ENCODE data around the gene GDI1. TPM values are rescaled to one million over a fixed set of nuclear protein-coding genes. Genes with fewer than 3 reads are reported as not detected.

GDI1 gene
- total and polyA plus RNA-seq, 9 of the 15 experiments (the other 6 are each of a cell fraction or from before 2014, with no cell fraction given) = 0.97 to 82.6 (median 37.5) TPM

- TF ChIP-seq, protein P1, sequence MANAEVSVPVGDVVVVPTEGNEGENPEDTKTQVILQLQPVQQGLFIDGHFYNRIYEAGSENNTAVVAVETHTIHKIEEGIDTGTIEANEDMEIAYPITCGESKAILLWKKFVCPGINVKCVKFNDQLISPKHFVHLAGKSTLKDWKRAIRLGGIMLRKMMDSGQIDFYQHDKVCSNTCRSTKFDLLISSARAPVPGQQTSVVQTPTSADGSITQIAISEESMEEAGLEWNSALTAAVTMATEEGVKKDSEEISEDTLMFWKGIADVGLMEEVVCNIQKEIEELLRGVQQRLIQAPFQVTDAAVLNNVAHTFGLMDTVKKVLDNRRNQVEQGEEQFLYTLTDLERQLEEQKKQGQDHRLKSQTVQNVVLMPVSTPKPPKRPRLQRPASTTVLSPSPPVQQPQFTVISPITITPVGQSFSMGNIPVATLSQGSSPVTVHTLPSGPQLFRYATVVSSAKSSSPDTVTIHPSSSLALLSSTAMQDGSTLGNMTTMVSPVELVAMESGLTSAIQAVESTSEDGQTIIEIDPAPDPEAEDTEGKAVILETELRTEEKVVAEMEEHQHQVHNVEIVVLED (CRISPR knock-in tag; IDR thresholded peaks at IDR 0.05) = peak; percentile 71; the same call in 1 of the 2 replicates
- TF ChIP-seq, protein P2, sequence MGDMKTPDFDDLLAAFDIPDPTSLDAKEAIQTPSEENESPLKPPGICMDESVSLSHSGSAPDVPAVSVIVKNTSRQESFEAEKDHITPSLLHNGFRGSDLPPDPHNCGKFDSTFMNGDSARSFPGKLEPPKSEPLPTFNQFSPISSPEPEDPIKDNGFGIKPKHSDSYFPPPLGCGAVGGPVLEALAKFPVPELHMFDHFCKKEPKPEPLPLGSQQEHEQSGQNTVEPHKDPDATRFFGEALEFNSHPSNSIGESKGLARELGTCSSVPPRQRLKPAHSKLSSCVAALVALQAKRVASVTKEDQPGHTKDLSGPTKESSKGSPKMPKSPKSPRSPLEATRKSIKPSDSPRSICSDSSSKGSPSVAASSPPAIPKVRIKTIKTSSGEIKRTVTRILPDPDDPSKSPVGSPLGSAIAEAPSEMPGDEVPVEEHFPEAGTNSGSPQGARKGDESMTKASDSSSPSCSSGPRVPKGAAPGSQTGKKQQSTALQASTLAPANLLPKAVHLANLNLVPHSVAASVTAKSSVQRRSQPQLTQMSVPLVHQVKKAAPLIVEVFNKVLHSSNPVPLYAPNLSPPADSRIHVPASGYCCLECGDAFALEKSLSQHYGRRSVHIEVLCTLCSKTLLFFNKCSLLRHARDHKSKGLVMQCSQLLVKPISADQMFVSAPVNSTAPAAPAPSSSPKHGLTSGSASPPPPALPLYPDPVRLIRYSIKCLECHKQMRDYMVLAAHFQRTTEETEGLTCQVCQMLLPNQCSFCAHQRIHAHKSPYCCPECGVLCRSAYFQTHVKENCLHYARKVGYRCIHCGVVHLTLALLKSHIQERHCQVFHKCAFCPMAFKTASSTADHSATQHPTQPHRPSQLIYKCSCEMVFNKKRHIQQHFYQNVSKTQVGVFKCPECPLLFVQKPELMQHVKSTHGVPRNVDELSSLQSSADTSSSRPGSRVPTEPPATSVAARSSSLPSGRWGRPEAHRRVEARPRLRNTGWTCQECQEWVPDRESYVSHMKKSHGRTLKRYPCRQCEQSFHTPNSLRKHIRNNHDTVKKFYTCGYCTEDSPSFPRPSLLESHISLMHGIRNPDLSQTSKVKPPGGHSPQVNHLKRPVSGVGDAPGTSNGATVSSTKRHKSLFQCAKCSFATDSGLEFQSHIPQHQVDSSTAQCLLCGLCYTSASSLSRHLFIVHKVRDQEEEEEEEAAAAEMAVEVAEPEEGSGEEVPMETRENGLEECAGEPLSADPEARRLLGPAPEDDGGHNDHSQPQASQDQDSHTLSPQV (IDR thresholded peaks at IDR 0.05) = peak; percentile 64
- TF ChIP-seq NR2F6 (CRISPR knock-in tag; IDR thresholded peaks at IDR 0.05) (no peak), MCM2 (IDR thresholded peaks at IDR 0.05; ENCODE audit: low read depth) (no peak), ATF7 (IDR thresholded peaks at IDR 0.05) (peak; percentile 28; the same call in 1 of the 2 replicates), CXXC5 (CRISPR knock-in tag; IDR thresholded peaks at IDR 0.05) (peak; percentile 87), ZBTB8A (IDR thresholded peaks at IDR 0.05; ENCODE audit: partially characterized antibody) (no peak), SRF (CRISPR knock-in tag; IDR thresholded peaks at IDR 0.05) (no peak), ZNF395 (CRISPR knock-in tag; IDR thresholded peaks at IDR 0.05) (no peak)
These were observed 7.2 kb downstream of the GDI1 start, which contains the start of gene FAM50A (continued) for GRCh38 chrX:154443992-154444754.
